DMS79 (cell line): ENCODE results near the gene PLA2G2D.
"Not testable (repeated sequence)": the region's sequence is repeated elsewhere in the genome, so short reads cannot be mapped to it uniquely, and the experiment has no call there.

Experiments used
- DNase-seq: peaks from one replicate; lab custom pipeline; 2025; lab: John Stamatoyannopoulos, UW

Gene PLA2G2D

DNA sequence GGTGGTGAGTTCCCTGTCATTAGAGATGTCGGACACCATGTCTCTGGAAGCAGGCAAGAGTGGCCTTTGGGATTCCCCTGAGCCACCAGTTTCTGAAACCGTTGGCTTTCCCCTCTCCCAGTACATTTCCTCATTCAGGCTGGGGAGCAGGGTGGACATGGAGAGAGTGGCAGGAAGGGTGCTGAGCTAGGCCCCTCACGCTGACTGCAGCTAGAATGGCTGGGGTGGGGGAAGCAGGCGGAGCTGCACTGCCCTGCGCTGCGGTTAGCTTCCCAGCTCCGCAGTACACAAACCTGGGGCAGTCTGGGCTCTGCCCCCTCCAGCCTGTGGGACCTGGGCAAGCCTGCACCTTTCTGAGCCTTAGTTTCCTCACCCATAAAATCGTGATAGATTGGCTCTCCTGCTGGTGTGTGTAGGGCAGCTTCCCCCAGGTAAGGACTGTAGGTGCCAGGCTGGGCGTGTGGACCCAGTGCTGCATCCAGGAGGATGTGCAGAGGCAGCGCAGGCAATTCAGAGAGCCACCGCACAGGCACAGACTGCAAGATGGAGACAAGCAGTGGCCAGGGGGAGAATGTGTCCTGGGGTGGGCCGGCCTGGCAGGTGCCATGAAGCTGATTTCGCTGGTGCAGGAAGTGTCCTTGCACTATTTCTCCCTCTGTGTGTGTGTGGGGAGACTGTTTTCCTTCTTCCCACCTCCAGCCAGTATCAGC, 22.8 kb upstream of the PLA2G2D start:
- DNase-seq: no peak

GRCh38 chr1:20141466-20141865, 22.1 kb upstream of the PLA2G2D start:
- DNase-seq: no peak

- no peak for DNase-seq
Measured at GRCh38 chr1:20141001-20141400, 21.7 kb upstream of the PLA2G2D start.

- no peak for DNase-seq
Measured at GRCh38 chr1:20139776-20140612, 20.7 kb upstream of the PLA2G2D start.

GRCh38 chr1:20138961-20139550, 19.7 kb upstream of the PLA2G2D start, which contains the start of gene PLA2G2F:
Gene PLA2G2F (plus strand): TSS chr1:20139323. CDS start chr1:20139428, 105 bp downstream.
- no peak for DNase-seq

DNA sequence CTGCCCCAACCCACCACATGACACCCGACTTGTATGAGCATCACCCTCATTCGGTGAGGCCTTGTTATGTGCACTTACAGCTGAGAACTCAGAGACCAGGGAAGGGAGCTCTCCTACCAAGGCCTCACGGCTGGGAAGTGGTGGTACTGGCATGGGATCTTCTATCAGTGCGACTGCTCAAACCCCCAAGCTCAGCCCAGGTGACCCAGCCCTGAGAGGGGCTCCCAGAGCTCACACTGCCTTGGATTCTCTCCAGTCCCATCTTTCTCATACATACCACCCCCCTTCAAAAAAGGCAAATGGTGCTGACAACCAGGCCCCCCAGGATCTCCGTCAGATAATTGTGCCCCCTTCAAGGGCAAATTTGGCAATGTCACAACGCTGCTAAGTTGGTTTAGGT, 19.0 kb upstream of the PLA2G2D start:
- no peak for DNase-seq

- DNase-seq: no peak
Measured at GRCh38 chr1:20137604-20138003, 18.3 kb upstream of the PLA2G2D start.

- DNase-seq: no peak
Measured at GRCh38 chr1:20137055-20137454, 17.7 kb upstream of the PLA2G2D start.

DNA sequence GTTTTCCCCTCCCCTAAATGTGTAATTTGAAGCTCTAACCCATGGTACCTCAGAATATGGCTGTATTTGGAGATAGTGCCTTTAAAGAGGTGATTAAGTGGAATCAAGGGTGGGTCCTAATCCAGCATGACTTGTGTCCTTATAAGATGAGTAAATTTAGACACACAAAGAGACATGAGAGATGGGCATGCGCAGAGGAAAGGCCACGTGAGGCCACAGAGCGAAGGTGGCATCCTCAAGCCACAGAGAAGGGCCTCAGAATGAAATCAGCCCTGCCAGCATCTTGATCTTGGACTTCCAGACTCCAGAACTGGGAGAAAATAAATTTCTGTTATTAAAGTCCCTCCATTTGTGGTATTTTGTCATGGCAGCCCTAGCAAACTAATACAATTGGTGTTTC, 16.9 kb upstream of the PLA2G2D start:
- DNase-seq: no peak

DNA sequence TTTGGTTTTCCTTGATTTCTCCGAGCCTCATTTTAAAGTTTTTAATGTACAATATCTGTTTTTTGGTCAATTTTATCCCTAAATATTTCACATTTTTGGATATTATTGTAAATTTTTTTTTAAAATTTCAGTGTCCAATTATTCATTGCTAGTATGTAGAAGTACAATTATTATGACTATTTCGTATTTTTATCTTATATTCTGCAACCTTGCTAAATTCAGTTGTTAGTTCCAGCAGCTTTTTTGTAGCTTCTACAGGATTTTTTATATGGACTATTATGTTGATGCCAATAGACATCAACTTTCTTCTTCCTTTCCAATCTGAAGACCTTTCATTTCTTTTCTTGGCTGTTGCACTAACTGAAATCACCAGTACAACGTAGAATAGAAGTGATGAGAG, 15.7 kb upstream of the PLA2G2D start:
- no peak for DNase-seq

GRCh38 chr1:20130518-20130917, 11.2 kb upstream of the PLA2G2D start:
- not testable (repeated sequence) for DNase-seq

- DNase-seq: no peak
Measured at GRCh38 chr1:20126806-20127440, 7.6 kb upstream of the PLA2G2D start.

- no peak for DNase-seq
Measured at GRCh38 chr1:20126041-20126805, 6.9 kb upstream of the PLA2G2D start.

DNA sequence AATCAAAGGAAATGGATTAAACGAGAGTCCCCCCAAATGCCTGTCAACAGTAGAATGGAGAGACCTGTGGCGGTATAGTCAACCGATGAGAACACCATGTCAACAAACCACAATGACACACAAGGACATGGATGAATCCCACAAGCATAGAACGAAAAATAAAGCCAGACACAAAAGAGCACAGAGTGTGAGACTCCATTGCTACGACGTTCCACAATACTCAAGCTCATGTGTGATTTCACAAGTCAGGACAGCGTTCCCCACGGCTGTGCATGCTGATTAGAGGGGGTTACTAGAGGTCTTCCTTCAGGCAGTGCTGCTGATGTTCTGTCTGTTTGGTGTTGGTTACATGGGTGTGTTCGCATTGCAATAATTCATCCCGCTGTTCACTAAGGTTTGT, 5.8 kb upstream of the PLA2G2D start:
- no peak for DNase-seq

DNA sequence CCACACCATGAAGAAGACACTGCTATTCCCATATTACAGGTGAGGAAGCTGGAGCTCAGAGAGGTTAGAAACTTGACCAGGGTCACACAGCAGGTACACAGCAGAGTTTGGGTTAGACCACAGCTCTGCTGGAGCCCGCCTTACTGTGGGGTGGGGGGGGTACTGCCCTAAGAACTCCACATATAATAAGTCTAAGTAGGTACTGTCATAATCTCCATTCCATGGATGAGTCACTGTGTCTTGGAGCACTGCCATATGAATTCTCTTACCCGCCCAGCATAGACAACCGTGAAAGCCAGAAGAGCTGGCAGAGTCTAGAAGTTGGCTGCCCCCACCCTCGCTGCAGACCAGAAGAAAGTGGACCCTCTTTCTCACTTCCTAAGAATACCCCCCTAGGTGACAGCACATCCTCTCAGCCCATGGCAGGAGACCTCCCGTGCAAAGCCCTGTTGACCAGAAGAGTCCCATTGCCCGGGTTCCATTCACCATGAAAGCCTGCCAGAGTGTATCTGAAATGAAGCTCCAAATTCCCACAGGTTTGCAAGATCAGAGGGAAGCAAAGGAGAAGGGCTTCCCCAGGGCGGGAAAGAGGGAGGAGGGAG, 5.2 kb upstream of the PLA2G2D start:
- no peak for DNase-seq

DNA sequence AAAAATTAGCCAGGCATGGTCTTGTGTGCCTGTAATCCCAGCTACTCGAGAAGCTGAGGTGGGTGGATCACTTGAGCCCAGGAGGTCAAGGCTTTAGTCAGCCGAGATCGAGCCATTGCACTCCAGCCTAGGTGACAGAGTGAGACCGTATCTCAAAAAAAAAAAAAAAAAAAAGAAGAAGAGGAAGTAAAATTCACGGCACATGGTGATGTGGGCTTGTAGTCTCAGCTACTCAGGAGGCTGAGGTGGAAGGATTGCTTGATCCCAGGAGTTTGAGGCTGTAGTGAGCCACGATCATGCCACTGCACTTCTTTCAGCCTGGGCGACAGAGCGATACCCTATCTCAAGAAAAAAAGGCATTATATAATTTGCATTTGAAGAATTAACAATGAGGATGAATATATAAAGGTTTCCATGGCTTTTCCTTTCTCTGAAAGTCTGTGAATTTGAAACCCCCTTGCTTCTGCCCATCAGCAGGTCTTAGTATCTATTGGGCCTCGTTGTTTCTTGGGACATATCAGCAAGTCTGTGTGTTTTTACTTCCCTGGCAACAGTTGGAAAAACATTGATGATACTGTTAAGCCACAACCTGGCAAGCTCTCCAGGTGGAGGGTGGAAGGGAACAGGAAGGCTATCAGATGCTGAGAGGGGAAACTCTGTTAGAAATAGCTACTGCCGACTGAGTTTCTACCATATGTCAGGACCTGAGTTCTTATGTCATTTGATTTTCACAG, 4.6 kb upstream of the PLA2G2D start:
- no peak for DNase-seq

DNA sequence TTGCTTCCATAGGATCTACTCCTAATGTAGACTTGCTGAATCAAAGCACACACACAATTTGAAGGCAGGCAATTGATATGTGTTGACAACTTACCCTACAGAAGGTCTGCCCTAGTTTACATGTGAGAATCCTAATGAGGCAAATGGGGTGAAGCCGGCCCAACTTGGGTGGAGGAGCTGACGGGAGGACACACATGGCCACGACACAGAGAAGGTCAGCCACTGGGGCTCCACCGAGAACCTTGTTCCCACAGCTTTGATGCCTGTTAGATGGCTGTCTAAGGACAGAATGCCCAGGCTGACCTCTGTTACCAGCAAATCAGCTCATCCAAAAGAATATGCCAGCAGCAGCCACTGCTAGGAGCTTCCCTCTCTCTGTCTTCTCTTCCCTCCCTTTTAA, 1.5 kb upstream of the PLA2G2D start:
- no peak for DNase-seq

DNA sequence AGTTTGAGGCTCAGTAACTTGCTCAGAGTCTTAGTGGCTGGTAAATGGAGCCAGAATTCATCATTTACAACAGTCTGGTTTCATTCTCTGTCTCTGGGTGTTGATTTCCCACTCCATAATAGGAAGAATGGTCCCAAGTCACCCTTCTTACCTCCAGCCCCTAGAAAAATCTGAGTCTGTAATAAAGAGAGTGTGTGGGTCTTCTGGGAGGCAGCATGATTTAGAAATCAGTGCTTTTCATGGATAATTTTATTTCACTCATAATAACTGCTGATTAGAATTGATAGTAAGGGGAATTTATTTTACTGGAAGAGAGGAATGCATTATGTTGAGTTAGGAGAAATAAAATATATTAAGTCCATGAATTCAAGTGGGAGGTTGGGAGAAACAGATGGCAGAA, 2.1 kb downstream of the PLA2G2D start:
- no peak for DNase-seq

DNA sequence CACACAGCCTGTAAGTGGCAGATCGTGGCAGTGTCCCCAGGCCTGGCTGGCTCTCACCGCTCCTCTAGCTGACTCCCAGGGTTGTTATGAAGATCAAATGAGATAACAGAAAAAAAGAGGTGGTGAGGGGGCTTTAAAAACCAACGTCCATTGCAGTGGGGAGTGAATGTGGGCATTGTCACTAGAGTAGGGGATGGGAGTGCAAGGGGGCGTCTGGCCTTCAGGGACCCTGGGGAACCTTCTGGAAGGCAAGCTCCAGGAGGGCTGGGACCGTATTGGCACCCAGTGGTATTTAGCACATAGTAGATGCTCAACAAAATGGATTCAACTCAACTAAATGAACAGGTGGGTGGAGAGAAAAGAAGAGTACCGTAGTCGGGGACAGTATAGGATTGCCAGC, 3.4 kb downstream of the PLA2G2D start:
- no peak for DNase-seq

GRCh38 chr1:20115479-20115878, 3.9 kb downstream of the PLA2G2D start:
- no peak for DNase-seq
